CD14-positive monocyte (primary cell): ENCODE results near the gene TBX18. TPM values are rescaled to one million over a fixed set of nuclear protein-coding genes. Genes with fewer than 3 reads are reported as not detected.

Experiments
- DNase-seq, 3 donors: peaks; one replicate each; pipeline ENCODE4 v3.0.0-alpha.2; 2011 to 2022
- H2AFZ ChIP-seq: 2 replicates; pipeline ENCODE4 v1.6.0; 2012; ENCODE audit warnings: mild to moderate bottlenecking, low read depth, low read length, inconsistent platforms; ENCODE audit not compliant: insufficient read depth, poor library complexity, severe bottlenecking
- H3K27ac ChIP-seq, 2 donors: 1 replicate in 1 of 2; 2 replicates in 1 of 2; pipeline ENCODE4 v1.5.1; 2012 to 2013; ENCODE audit warnings: low read length in 2 of 2, control low read depth in 1 of 2, inconsistent platforms in 1 of 2, low read depth in 1 of 2, mild to moderate bottlenecking in 1 of 2
- H3K27me3 ChIP-seq, 2 donors: one replicate each; pipeline versions ENCODE4 v1.6.0 to v1.6.1; 2011 to 2013; ENCODE audit warnings: low read length in 2 of 2; ENCODE audit not compliant: control insufficient read depth in 2 of 2, insufficient read depth in 2 of 2
- H3K36me3 ChIP-seq, 2 donors: replicated peaks in 1 of 2; 1 replicate in 1 of 2; 2 replicates in 1 of 2; pipeline versions ENCODE4 v1.5.1 to v1.6.1; 2012 to 2013; ENCODE audit warnings: low read length in 2 of 2, control low read depth in 1 of 2, inconsistent platforms in 1 of 2, mild to moderate bottlenecking in 1 of 2; ENCODE audit not compliant: insufficient read depth in 2 of 2, control insufficient read depth in 1 of 2
- H3K4me1 ChIP-seq, 2 donors: 1 replicate in 1 of 2; 2 replicates in 1 of 2; pipeline versions ENCODE4 v1.5.1 to v1.6.1; 2012 to 2013; ENCODE audit warnings: low read length in 2 of 2, control low read depth in 1 of 2, inconsistent platforms in 1 of 2, mild to moderate bottlenecking in 1 of 2, moderate library complexity in 1 of 2; ENCODE audit not compliant: insufficient read depth in 2 of 2, control insufficient read depth in 1 of 2
- H3K4me2 ChIP-seq: replicated peaks from 2 replicates; pipeline ENCODE3; 2012; ENCODE audit warnings: low read length, moderate library complexity, mild to moderate bottlenecking; ENCODE audit not compliant: poor library complexity, severe bottlenecking; ENCODE audit errors: extremely low read depth
- H3K4me3 ChIP-seq, 3 experiments: fragments of 200-600 bp in 1 of 3; sonication (generic) in 1 of 3; replicated peaks in 1 of 3; 1 replicate in 2 of 3; 2 replicates in 1 of 3; pipeline ENCODE4 v1.5.1; 2011 to 2013; ENCODE audit warnings: low read length in 3 of 3, mild to moderate bottlenecking in 3 of 3, control low read depth in 2 of 3, low read depth in 2 of 3, inconsistent platforms in 1 of 3, moderate library complexity in 1 of 3
- H3K79me2 ChIP-seq: 2 replicates; pipeline ENCODE4 v1.6.0; 2012; ENCODE audit warnings: mild to moderate bottlenecking, control low read depth, inconsistent platforms, low read length, moderate library complexity; ENCODE audit not compliant: insufficient read depth
- H3K9ac ChIP-seq: 2 replicates; pipeline ENCODE4 v1.6.0; 2017; ENCODE audit warnings: low read length, mild to moderate bottlenecking; ENCODE audit not compliant: insufficient read depth, poor library complexity, severe bottlenecking
- H3K9me3 ChIP-seq, 2 donors: replicated peaks in 1 of 2; 1 replicate in 1 of 2; 2 replicates in 1 of 2; pipeline versions ENCODE4 v1.5.1 to v1.6.1; 2012 to 2013; ENCODE audit warnings: low read length in 2 of 2, control low read depth in 1 of 2; ENCODE audit not compliant: control insufficient read depth in 1 of 2, insufficient read depth in 1 of 2
- H4K20me1 ChIP-seq: 2 replicates; pipeline ENCODE4 v1.6.0; 2012; ENCODE audit warnings: mild to moderate bottlenecking, low read length, control low read depth, moderate library complexity; ENCODE audit not compliant: insufficient read depth
- H3K27ac Mint-ChIP-seq, 7 donors: one replicate each; pipeline ENCODE4 v1.8.0; 2020; ENCODE audit warnings: mild to moderate bottlenecking in 7 of 7, mixed read lengths in 7 of 7, moderate library complexity in 6 of 7, inconsistent platforms in 2 of 7
- H3K27me3 Mint-ChIP-seq, 3 donors: one replicate each; pipeline ENCODE4 v1.8.0; 2021 to 2022; ENCODE audit warnings: low read depth in 3 of 3, mild to moderate bottlenecking in 3 of 3, mixed read lengths in 3 of 3, moderate library complexity in 3 of 3, inconsistent platforms in 1 of 3
- H3K36me3 Mint-ChIP-seq, 2 donors: one replicate each; pipeline ENCODE4 v1.8.0; 2020; ENCODE audit warnings: mixed read lengths in 2 of 2, inconsistent platforms in 1 of 2, mild to moderate bottlenecking in 1 of 2
- H3K4me1 Mint-ChIP-seq: one replicate; pipeline ENCODE4 v1.8.0; 2020; ENCODE audit warnings: mild to moderate bottlenecking, mixed read lengths
- H3K4me3 Mint-ChIP-seq, 2 donors: one replicate each; pipeline ENCODE4 v1.8.0; 2020; ENCODE audit warnings: mild to moderate bottlenecking in 2 of 2, mixed read lengths in 2 of 2, moderate library complexity in 1 of 2
- H3K9me3 Mint-ChIP-seq, 7 donors: one replicate each; pipeline ENCODE4 v1.8.0; 2020 to 2022; ENCODE audit warnings: mixed read lengths in 7 of 7, mild to moderate bottlenecking in 6 of 7, moderate library complexity in 6 of 7, inconsistent platforms in 2 of 7
- CTCF ChIP-seq: fragments of 200-600 bp; IDR thresholded peaks from one replicate; pipeline ENCODE4 v1.8.0; 2022; ENCODE audit warnings: antibody characterized with exemption, mild to moderate bottlenecking
- WGBS: methylation state at CpG from one replicate; pipeline ENCODE4 v1.1.5; 2013; ENCODE audit warnings: missing lambda C conversion rate; ENCODE audit not compliant: insufficient coverage; 5-methylcytosine and 5-hydroxymethylcytosine counted together
- intact Hi-C, 2 donors: fragments of 100-400 bp; cut with micrococcal nuclease; formaldehyde crosslinking; loops; one replicate each; pipeline versions ENCODE4 v1.15.0 to v1.15.1; 2023
- polyA plus RNA-seq, 3 donors: library from polyadenylated mRNA; depleted of rRNA in 1 of 3; unstranded in 2 of 3; stranded (reverse) in 1 of 3; fragments of 300-500 nt in 2 of 3; fragments of >200 nt in 1 of 3; fragmentation: Illumina TruSeq in 2 of 3; gene quantifications; 1 replicate in 2 of 3; 2 replicates in 1 of 3; pipeline ENCODE4 v1.2.3, GENCODE V29; 2012 to 2021

TBX18 gene
- polyA plus RNA-seq, 3 donors, result 0.01 TPM; not detected in 2

GRCh38 chr6:84796343-84796742 lies 31.9 kb upstream of the TBX18 start:
- TF ChIP-seq CTCF, result no peak
- no peak overlapping the region for H3K27ac Mint-ChIP-seq
- Histone ChIP-seq H3K27ac (no peak overlapping the region), H4K20me1 (no peaks in the 10 kb centered on the region), H3K4me3 (no peak overlapping the region), H3K9me3 (no peaks in the 10 kb centered on the region), H3K4me2 (no peak overlapping the region), H3K9ac (no peak overlapping the region), H3K27me3 (no peaks in the 10 kb centered on the region), H3K4me1 (no peaks in the 10 kb centered on the region), H3K79me2 (no peaks in the 10 kb centered on the region), H3K36me3 (no peaks in the 10 kb centered on the region), H2AFZ (no peak overlapping the region)
- no peaks in the 10 kb centered on the region for H3K27me3 Mint-ChIP-seq
- H3K4me1 Mint-ChIP-seq, result no peaks in the 10 kb centered on the region
- WGBS, result no CpG with 5 or more reads among the region's 2 CpGs
- intact Hi-C loops, result no loop called here
- H3K9me3 Mint-ChIP-seq, result peaks cover 0 to 6% (median 2%) of the 10 kb centered on the region in 7 donors
- H3K4me3 Mint-ChIP-seq, result no peak overlapping the region
- H3K36me3 Mint-ChIP-seq, result no peaks in the 10 kb centered on the region
- no peak for DNase-seq

GRCh38 chr6:84791927-84792326 lies 27.5 kb upstream of the TBX18 start:
- Mint-ChIP-seq H3K4me1 (no peaks in the 10 kb centered on the region), H3K4me3 (no peak overlapping the region), H3K9me3 (peaks cover 0 to 9% (median 2%) of the 10 kb centered on the region in 7 donors), H3K27ac (no peak overlapping the region), H3K27me3 (no peaks in the 10 kb centered on the region), H3K36me3 (no peaks in the 10 kb centered on the region)
- no peaks in the 10 kb centered on the region for H3K4me1 ChIP-seq
- no peak overlapping the region for H2AFZ ChIP-seq
- intact Hi-C loops, result no loop called here
- H3K27ac ChIP-seq, result no peak overlapping the region
- no peaks in the 10 kb centered on the region for H4K20me1 ChIP-seq
- no peak for TF ChIP-seq CTCF
- no peaks in the 10 kb centered on the region for H3K27me3 ChIP-seq
- no peak overlapping the region for H3K4me2 ChIP-seq
- no peak overlapping the region for H3K4me3 ChIP-seq
- no peaks in the 10 kb centered on the region for H3K9me3 ChIP-seq
- DNase-seq, result no peak
- 86% methylated on average over 1 of the region's 1 CpG for WGBS
- no peak overlapping the region for H3K9ac ChIP-seq
- no peaks in the 10 kb centered on the region for H3K36me3 ChIP-seq
- H3K79me2 ChIP-seq, result no peaks in the 10 kb centered on the region
